Activated CD4-positive, alpha-beta T cell treated with anti-CD3 and anti-CD28 coated beads, Interleukin-2, amount 10 ng/mL, durations not matched to agents 24 days and 14 days (primary cell): Measurements from ENCODE around the gene THTPA. TPM values are rescaled to one million over a fixed set of nuclear protein-coding genes. Genes with fewer than 3 reads are reported as not detected.

Experiments
- DNase-seq: peaks from one replicate; pipeline ENCODE4 v3.0.0; 2022
- H3K27ac Mint-ChIP-seq: one replicate; pipeline ENCODE4 v1.8.0; 2022; ENCODE audit warnings: mild to moderate bottlenecking, mixed read lengths
- H3K27me3 Mint-ChIP-seq: one replicate; pipeline ENCODE4 v1.8.0; 2022; ENCODE audit warnings: mixed read lengths
- H3K36me3 Mint-ChIP-seq: one replicate; pipeline ENCODE4 v1.8.0; 2022; ENCODE audit warnings: low read depth, mild to moderate bottlenecking, mixed read lengths
- H3K4me1 Mint-ChIP-seq: one replicate; pipeline ENCODE4 v1.8.0; 2021; ENCODE audit warnings: mixed read lengths
- H3K4me3 Mint-ChIP-seq: one replicate; pipeline ENCODE4 v1.8.0; 2022; ENCODE audit warnings: mild to moderate bottlenecking, moderate library complexity, mixed read lengths
- H3K9me3 Mint-ChIP-seq: one replicate; pipeline ENCODE4 v1.8.0; 2021; ENCODE audit warnings: mixed read lengths
- intact Hi-C: fragments of 100-400 bp; cut with micrococcal nuclease; formaldehyde crosslinking; loops from one replicate; pipeline ENCODE4 v1.15.1; 2023
- total RNA-seq: library from RNA; stranded (reverse); gene quantifications from 2 replicates; pipeline ENCODE4 v1.2.3, GENCODE V29; 2022

THTPA gene
- total RNA-seq, 1 donor from 2014 or later: 14.5 TPM

DNA sequence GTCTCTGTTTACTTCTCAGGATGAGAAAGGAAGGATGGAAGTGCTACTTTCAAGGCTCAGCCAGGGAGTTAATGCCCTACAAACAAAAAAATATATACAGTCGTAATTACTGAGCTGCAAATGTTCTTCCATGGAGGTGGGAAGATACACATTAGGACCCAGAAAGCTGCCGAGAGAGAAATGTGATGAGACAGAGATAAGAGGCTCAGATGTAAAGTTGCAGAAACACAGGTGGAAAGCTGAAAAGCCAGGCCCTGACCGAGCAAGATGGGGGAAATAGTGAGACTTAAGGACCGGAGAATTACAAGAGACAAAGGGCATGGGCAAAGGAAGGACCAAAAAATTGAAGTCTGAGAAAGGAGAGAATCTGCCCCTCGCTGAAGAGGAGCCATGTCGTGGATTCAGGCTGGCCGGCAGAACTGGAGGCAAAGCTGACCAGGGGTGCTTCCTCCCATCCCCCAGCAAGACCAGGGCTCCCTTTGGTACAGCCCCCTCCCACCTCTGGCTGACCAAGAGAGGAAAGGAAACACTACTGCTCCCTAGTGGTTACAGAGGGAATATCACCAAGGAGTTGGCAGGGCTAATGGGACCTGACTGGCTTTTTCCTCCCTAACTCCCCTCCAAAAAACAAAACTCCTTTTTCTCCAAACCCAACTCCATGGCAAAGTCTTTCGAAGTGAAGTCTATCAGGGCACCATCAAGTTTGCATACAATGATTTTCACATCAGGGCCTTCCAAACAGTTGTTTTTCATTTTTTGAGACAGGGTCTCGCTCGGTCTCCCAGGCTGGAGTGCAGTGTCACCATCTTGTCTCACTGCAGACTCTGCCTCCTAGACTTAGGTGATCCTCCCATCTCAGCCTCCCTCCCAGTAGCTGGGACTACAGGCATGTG is 16.6 kb upstream of the THTPA start:
- intact Hi-C loops: loop anchor here (1.0 kb wide), 1 partner anchor 61 kb away; no protein-coding TSS in a partner anchor
- H3K27me3 Mint-ChIP-seq: no peaks in the 10 kb centered on the region
- peaks cover 6% of the 10 kb centered on the region for H3K4me1 Mint-ChIP-seq
- no peak overlapping the region for H3K4me3 Mint-ChIP-seq
- DNase-seq: peak; percentile 82
- H3K9me3 Mint-ChIP-seq: no peaks in the 10 kb centered on the region
- H3K36me3 Mint-ChIP-seq: no peaks in the 10 kb centered on the region
- H3K27ac Mint-ChIP-seq: no peak overlapping the region

- H3K27me3 Mint-ChIP-seq: no peaks in the 10 kb centered on the region
- peaks cover 6% of the 10 kb centered on the region for H3K4me1 Mint-ChIP-seq
- no peak overlapping the region for H3K27ac Mint-ChIP-seq
- H3K4me3 Mint-ChIP-seq: no peak overlapping the region
- H3K36me3 Mint-ChIP-seq: no peaks in the 10 kb centered on the region
- intact Hi-C loops: no loop called here
- no peaks in the 10 kb centered on the region for H3K9me3 Mint-ChIP-seq
- DNase-seq: no peak
Measured at GRCh38 chr14:23540141-23540469, 16.0 kb upstream of the THTPA start.

GRCh38 chr14:23542261-23542660 is 13.8 kb upstream of the THTPA start:
- Mint-ChIP-seq H3K4me1 (peaks cover 6% of the 10 kb centered on the region), H3K9me3 (no peaks in the 10 kb centered on the region), H3K27me3 (no peaks in the 10 kb centered on the region), H3K27ac (no peak overlapping the region), H3K4me3 (no peak overlapping the region), H3K36me3 (no peaks in the 10 kb centered on the region)
- DNase-seq: no peak
- intact Hi-C loops: no loop called here

- Mint-ChIP-seq H3K36me3 (no peaks in the 10 kb centered on the region), H3K4me3 (no peak overlapping the region), H3K27ac (no peak overlapping the region), H3K27me3 (no peaks in the 10 kb centered on the region), H3K4me1 (peaks cover 6% of the 10 kb centered on the region), H3K9me3 (no peaks in the 10 kb centered on the region)
- DNase-seq: no peak
- intact Hi-C loops: no loop called here
Measured at GRCh38 chr14:23543403-23543802, 12.7 kb upstream of the THTPA start.

GRCh38 chr14:23544511-23545447 is 11.3 kb upstream of the THTPA start:
- Mint-ChIP-seq H3K4me1 (peaks cover 2% of the 10 kb centered on the region), H3K4me3 (no peak overlapping the region), H3K36me3 (no peaks in the 10 kb centered on the region), H3K27ac (no peak overlapping the region), H3K27me3 (no peaks in the 10 kb centered on the region), H3K9me3 (no peaks in the 10 kb centered on the region)
- intact Hi-C loops: no loop called here
- no peak for DNase-seq

DNA sequence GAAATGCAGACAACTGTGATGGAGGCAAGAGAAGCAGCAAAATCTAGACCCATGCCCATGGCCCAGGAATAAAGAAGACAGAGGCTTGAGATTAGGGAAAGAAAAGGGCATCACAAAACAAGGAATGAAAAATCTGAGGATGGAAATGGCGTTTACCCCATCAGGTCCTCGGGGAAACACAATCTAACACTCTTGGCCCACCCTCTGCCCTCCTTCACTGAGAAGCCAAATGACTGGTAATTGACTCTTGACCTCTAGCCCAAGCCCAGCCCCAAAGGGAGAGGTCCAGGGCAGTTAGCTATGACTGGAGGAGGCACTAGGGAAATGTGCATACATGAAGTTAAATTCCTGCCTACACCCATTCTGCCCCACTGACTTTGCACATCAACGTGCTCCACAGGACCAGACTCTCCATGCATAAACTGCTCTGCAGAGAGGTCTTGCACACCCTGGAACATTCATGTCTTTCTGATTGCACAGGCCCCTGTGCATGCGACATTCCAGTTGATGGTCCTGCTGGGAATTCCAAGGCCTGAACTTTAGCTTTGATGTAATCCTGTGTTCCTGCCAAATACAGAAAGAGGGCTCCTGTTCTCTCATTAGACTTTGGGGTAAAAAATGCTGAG is 10.2 kb upstream of the THTPA start:
- no peaks in the 10 kb centered on the region for H3K36me3 Mint-ChIP-seq
- no peaks in the 10 kb centered on the region for H3K27me3 Mint-ChIP-seq
- peaks cover 2% of the 10 kb centered on the region for H3K4me1 Mint-ChIP-seq
- H3K4me3 Mint-ChIP-seq: no peak overlapping the region
- no peak for DNase-seq
- no peaks in the 10 kb centered on the region for H3K9me3 Mint-ChIP-seq
- no peak overlapping the region for H3K27ac Mint-ChIP-seq
- intact Hi-C loops: no loop called here

- H3K4me3 Mint-ChIP-seq: no peak overlapping the region
- H3K4me1 Mint-ChIP-seq: peaks cover 2% of the 10 kb centered on the region
- no peaks in the 10 kb centered on the region for H3K27me3 Mint-ChIP-seq
- no peaks in the 10 kb centered on the region for H3K9me3 Mint-ChIP-seq
- intact Hi-C loops: no loop called here
- DNase-seq: no peak
- H3K36me3 Mint-ChIP-seq: no peaks in the 10 kb centered on the region
- H3K27ac Mint-ChIP-seq: no peak overlapping the region
Measured at GRCh38 chr14:23546450-23547035, 9.5 kb upstream of the THTPA start.

- H3K27me3 Mint-ChIP-seq: no peaks in the 10 kb centered on the region
- H3K36me3 Mint-ChIP-seq: no peaks in the 10 kb centered on the region
- no peak for DNase-seq
- no peak overlapping the region for H3K27ac Mint-ChIP-seq
- no peaks in the 10 kb centered on the region for H3K9me3 Mint-ChIP-seq
- H3K4me3 Mint-ChIP-seq: no peak overlapping the region
- H3K4me1 Mint-ChIP-seq: peaks cover 3% of the 10 kb centered on the region
- intact Hi-C loops: no loop called here
Measured at GRCh38 chr14:23547924-23548323, 8.1 kb upstream of the THTPA start.

DNA sequence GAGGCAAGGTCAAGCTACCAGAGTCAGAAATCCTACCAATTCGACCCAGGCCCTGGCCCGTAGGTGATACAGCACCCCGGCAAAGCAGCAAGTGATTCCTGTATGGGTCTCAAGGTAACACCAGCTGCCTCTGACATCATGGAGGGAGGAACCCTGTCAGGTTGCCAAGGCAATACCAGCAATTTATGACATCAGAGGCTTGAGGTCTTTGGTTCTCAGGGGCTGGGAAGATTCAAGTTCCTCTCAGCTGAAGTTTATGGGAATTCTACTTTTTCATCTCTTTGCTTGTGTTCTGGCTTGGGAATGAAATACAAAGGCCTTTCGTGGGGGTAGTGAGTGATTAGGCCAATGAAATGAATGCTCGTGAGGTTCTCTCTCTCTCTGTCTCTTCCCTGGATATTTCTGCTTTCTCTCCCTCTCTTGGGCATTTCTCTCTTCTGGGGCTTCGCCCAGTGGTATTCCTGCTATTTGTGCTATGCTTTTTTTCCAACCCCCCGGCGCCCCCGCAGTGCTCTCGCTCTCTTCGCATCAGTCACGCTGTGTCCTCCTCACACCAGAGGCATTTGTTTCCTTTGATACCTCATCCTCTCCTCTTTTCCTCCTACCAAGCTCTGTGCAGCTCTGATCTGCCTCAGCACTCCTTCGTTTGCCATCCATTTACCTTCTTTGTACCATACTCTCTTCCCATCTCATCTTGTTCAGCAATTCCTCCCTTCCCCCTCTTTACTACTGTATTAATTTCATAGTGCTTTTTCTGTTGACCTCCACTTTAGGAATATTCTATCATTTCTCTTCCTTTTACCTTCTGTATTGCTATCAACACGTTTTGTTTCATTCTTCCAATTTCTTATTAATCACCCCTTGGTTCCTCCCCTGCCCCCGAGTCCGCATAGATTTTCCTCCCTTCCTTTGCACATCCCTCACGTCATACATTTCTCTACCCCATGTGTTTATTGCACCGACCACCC is 7.4 kb upstream of the THTPA start:
- Mint-ChIP-seq H3K36me3 (no peaks in the 10 kb centered on the region), H3K4me1 (peaks cover 3% of the 10 kb centered on the region), H3K9me3 (no peaks in the 10 kb centered on the region), H3K4me3 (no peak overlapping the region), H3K27me3 (no peaks in the 10 kb centered on the region), H3K27ac (no peak overlapping the region)
- intact Hi-C loops: no loop called here
- DNase-seq: no peak

DNA sequence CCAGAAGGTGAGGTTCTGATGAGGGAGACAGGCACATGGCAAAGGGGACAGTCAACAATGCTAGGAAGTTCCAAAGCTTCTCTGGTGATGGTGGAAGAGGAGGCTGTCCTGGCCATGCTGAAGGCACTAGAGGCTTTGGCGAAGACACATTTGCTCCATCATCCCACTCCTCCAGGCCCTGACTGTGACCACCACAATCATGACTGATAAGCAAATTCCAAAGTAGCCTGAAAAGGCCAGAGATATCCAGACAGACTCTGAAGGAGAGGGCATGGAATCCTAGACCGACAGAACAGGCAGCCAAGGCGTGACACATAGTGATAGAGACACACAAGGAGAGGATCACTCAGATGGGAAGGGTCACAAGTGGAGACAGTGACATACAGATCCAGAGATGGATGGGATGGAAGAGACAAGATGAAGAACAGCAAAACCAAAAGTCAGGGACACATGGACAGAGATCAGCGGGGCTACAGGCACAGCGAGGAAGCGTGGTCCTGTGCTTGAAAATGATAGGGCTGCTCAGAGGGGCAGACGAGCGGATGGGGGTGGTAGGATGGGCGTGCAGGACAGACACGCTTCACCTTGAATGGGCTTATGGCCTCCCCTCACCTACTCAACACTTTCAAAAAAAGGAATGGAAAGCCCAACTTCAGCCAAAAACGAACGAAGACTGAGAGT is 5.8 kb upstream of the THTPA start:
- DNase-seq: no peak
- Mint-ChIP-seq H3K4me3 (no peak overlapping the region), H3K9me3 (no peaks in the 10 kb centered on the region), H3K36me3 (no peaks in the 10 kb centered on the region), H3K27me3 (no peaks in the 10 kb centered on the region), H3K27ac (no peak overlapping the region), H3K4me1 (peaks cover 6% of the 10 kb centered on the region)
- intact Hi-C loops: loop anchor here (2.0 to 10.0 kb wide), 2 partner anchors 17 to 455 kb away; partner anchors contain the start of genes ACIN1, AP1G2 and C14orf119

GRCh38 chr14:23550812-23551265 is 5.2 kb upstream of the THTPA start:
- intact Hi-C loops: loop anchor here (1.0 to 10.0 kb wide), 4 partner anchors 16 to 456 kb away; partner anchors contain the start of genes ACIN1, AP1G2, C14orf119 and NGDN
- Mint-ChIP-seq H3K4me3 (no peak overlapping the region), H3K27me3 (no peaks in the 10 kb centered on the region), H3K27ac (peak overlapping the region; percentile 89), H3K9me3 (no peaks in the 10 kb centered on the region), H3K36me3 (no peaks in the 10 kb centered on the region), H3K4me1 (peaks cover 8% of the 10 kb centered on the region)
- no peak for DNase-seq
